A549 (cell line): ENCODE measurements around the gene KCNJ1. TPM values are rescaled to one million over a fixed set of nuclear protein-coding genes. Genes with fewer than 3 reads are reported as not detected.

ENCODE experiments used
- ATAC-seq, 2 experiments: fragments of 200-7000 bp in 1 of 2; fragments of >200 bp in 1 of 2; cut with Nextera tagmentation in 1 of 2; cut with Tn5 transposase in 1 of 2; 3 replicates each; pipeline versions ENCODE4 v1.8.0 to v1.9.1; 2018 to 2020; ENCODE audit warnings: mild to moderate bottlenecking in 1 of 2, moderate library complexity in 1 of 2
- CTCF ChIA-PET: fragments of 300-600 bp; sonication (Branson Sonifier 250); formaldehyde crosslinking; extraction: SDS; loops from one replicate; lab custom pipeline; 2021; ENCODE audit warnings: antibody characterized with exemption, inconsistent platforms; lab: Yijun Ruan, JAX
- POLR2A ChIA-PET: fragments of 350-600 bp; formaldehyde crosslinking; extraction: SDS; loops from one replicate; lab custom pipeline; 2021; ENCODE audit warnings: antibody characterized with exemption, inconsistent platforms; lab: Yijun Ruan, JAX
- DNase-seq, 2 experiments: peaks; one replicate each; pipeline versions ENCODE4 v3.0.0 to v3.0.0-alpha.2; 2011 to 2016; ENCODE audit warnings: low read depth in 1 of 2, low spot score in 1 of 2
- FAIRE-seq: peaks from 2 replicates; lab custom pipeline; 2011; peaks lifted over from hg19 to GRCh38; lab: Jason Lieb, UNC
- H3K27ac ChIP-seq, 2 experiments: fragments of >200 bp; sonication (Bioruptor Twin); formaldehyde crosslinking; 3 replicates each; pipeline ENCODE4 v1.5.1; 2016 to 2017
- H3K4me1 ChIP-seq: fragments of >200 bp; sonication (Bioruptor Twin); formaldehyde crosslinking; 3 replicates; pipeline ENCODE4 v1.6.1; 2016
- H3K4me2 ChIP-seq: fragments of >200 bp; sonication (Bioruptor Twin); formaldehyde crosslinking; 3 replicates; pipeline ENCODE4 v1.6.1; 2016
- H3K4me3 ChIP-seq: fragments of >200 bp; sonication (Bioruptor Twin); formaldehyde crosslinking; 3 replicates; pipeline ENCODE4 v1.5.1; 2016
- H3K9me3 ChIP-seq: fragments of >200 bp; sonication (Bioruptor Twin); formaldehyde crosslinking; 3 replicates; pipeline ENCODE4 v1.6.1; 2016
- CBX2 ChIP-seq: fragments of 200-600 bp; sonication (generic); IDR thresholded peaks from 2 replicates; pipeline ENCODE4 v1.6.1; 2016; ENCODE audit warnings: low read depth, mild to moderate bottlenecking, borderline replicate concordance
- CEBPB ChIP-seq, 2 experiments: fragments of >200 bp in 1 of 2; sonication (Bioruptor Twin) in 1 of 2; formaldehyde crosslinking in 1 of 2; IDR thresholded peaks; 2 replicates each; pipeline ENCODE4 v1.6.1; 2012 to 2016
- E2F6 ChIP-seq: IDR thresholded peaks from 2 replicates; pipeline ENCODE4 v1.6.1; 2012; ENCODE audit warnings: low read depth, borderline replicate concordance
- EHF ChIP-seq: fragments of 250-450 bp; sonication (Bioruptor Pico); IDR thresholded peaks from 2 replicates; pipeline ENCODE4 v1.5.0; 2020; ENCODE audit warnings: mild to moderate bottlenecking
- ESRRA ChIP-seq: fragments of 150-350 bp; IDR thresholded peaks from 2 replicates; pipeline ENCODE4 v1.6.1; 2014; ENCODE audit warnings: mild to moderate bottlenecking, low read length, borderline replicate concordance
- FOXS1 ChIP-seq: fragments of 250-450 bp; sonication (Bioruptor Pico); IDR thresholded peaks from 2 replicates; pipeline ENCODE4 v1.5.0; 2020; ENCODE audit warnings: mild to moderate bottlenecking, moderate library complexity
- MAX ChIP-seq: IDR thresholded peaks from 2 replicates; pipeline ENCODE4 v1.6.1; 2012
- MAZ ChIP-seq: fragments of 150-350 bp; IDR thresholded peaks from 2 replicates; pipeline ENCODE4 v1.6.1; 2014; ENCODE audit warnings: antibody characterized with exemption, low read depth, low read length, borderline replicate concordance
- PBX3 ChIP-seq: IDR thresholded peaks from 2 replicates; pipeline ENCODE4 v1.6.1; 2012
- PHF8 ChIP-seq: fragments of 200-600 bp; sonication (generic); IDR thresholded peaks from 2 replicates; pipeline ENCODE4 v1.6.1; 2016; ENCODE audit warnings: low read depth, mild to moderate bottlenecking, antibody characterized with exemption, moderate library complexity, borderline replicate concordance
- POLR2AphosphoS2 ChIP-seq: conservative IDR thresholded peaks from 2 replicates; pipeline ENCODE4 v1.6.1; 2012; ENCODE audit warnings: low read length, improper control_type of control experiment, inconsistent platforms
- RAD21 ChIP-seq, 2 experiments: fragments of >200 bp in 1 of 2; sonication (Bioruptor Twin) in 1 of 2; formaldehyde crosslinking in 1 of 2; IDR thresholded peaks in 1 of 2; conservative IDR thresholded peaks in 1 of 2; 2 replicates in 1 of 2; 3 replicates in 1 of 2; pipeline ENCODE4 v1.6.1; 2012 to 2018; ENCODE audit warnings: inconsistent platforms in 1 of 2
- RCOR1 ChIP-seq: fragments of 150-350 bp; IDR thresholded peaks from 2 replicates; pipeline ENCODE4 v1.6.1; 2014; ENCODE audit warnings: antibody characterized with exemption, low read length, low read depth
- REST ChIP-seq: fragments of 200-600 bp; sonication (generic); IDR thresholded peaks from 2 replicates; pipeline ENCODE4 v1.6.1; 2016; ENCODE audit warnings: antibody characterized with exemption, mild to moderate bottlenecking, moderate library complexity
- RFX5 ChIP-seq: fragments of 450-650 bp; IDR thresholded peaks from 2 replicates; pipeline ENCODE4 v1.7.1; 2014; ENCODE audit warnings: antibody characterized with exemption, mild to moderate bottlenecking, moderate library complexity
- TFCP2L1 ChIP-seq: fragments of 250-450 bp; sonication (Bioruptor Pico); IDR thresholded peaks from 2 replicates; pipeline ENCODE4 v1.5.0; 2021; ENCODE audit warnings: mild to moderate bottlenecking
- ZNF302 ChIP-seq: fragments of 250-450 bp; sonication (Bioruptor Pico); IDR thresholded peaks from 2 replicates; pipeline ENCODE4 v1.9.0; 2021; ENCODE audit warnings: inconsistent platforms, mild to moderate bottlenecking, moderate library complexity
- WGBS: methylation state at CpG from one replicate; pipeline ENCODE4 v1.1.6; 2017; ENCODE audit errors: missing lambda C conversion rate; 5-methylcytosine and 5-hydroxymethylcytosine counted together
- polyA plus RNA-seq, 4 experiments: library from polyadenylated mRNA; depleted of rRNA in 3 of 4; stranded (reverse); fragments of >200 nt; fragmentation: RNase III in 1 of 4; extraction: RNeasy Plus Mini Kit Qiagen cat#74134 plus additional on column Dnase treatment in 1 of 4; gene quantifications; 2 replicates in 3 of 4; 3 replicates in 1 of 4; pipeline ENCODE4 v1.2.3, GENCODE V29; 2011 to 2017

The KCNJ1 gene
- polyA plus RNA-seq, 2 of the 4 experiments (the other 2 are of a cell fraction) = 0.12 TPM; not detected in 1

- TF ChIP-seq REST = no peak
- no peak for TF ChIP-seq EHF
Observed at GRCh38 chr11:128790196-128790595, 76.9 kb downstream of the KCNJ1 start (continued).

- H3K4me2 ChIP-seq = no peak overlapping the region
- ChIA-PET POLR2A (no interaction called here), CTCF (no interaction called here)
- TF ChIP-seq E2F6 = no peak
- no peak for TF ChIP-seq ESRRA
- TF ChIP-seq PBX3 = no peak
- no peak for TF ChIP-seq MAZ
- no peak for TF ChIP-seq CBX2
- no peak for TF ChIP-seq PHF8
- TF ChIP-seq FOXS1 (CRISPR knock-in tag) = no peak
- TF ChIP-seq REST = no peak
- no peak for TF ChIP-seq CEBPB (IDR thresholded peaks at IDR 0.05)
- TF ChIP-seq POLR2AphosphoS2 = no peak
- TF ChIP-seq MAX = no peak
- no peak for TF ChIP-seq ZNF302
- TF ChIP-seq TFCP2L1 (CRISPR knock-in tag) = no peak
- no peak for TF ChIP-seq RAD21 (conservative IDR thresholded peaks at IDR 0.05 in 1 of 2, IDR thresholded peaks at IDR 0.05 in 1 of 2)
- TF ChIP-seq RFX5 = no peak
- TF ChIP-seq RCOR1 = no peak
- no peak for FAIRE-seq
- no peaks in the 10 kb centered on the region for H3K4me1 ChIP-seq
- WGBS = 74% methylated on average over 17 of the region's 17 CpGs
- H3K4me3 ChIP-seq = no peak overlapping the region
- ATAC-seq = no peak
- DNase-seq = no peak
- H3K27ac ChIP-seq = no peak overlapping the region
- H3K9me3 ChIP-seq = no peaks in the 10 kb centered on the region
Observed at GRCh38 chr11:128789497-128790150, 77.5 kb downstream of the KCNJ1 start.

Other genes with a start within 250 kb of the KCNJ1 start
- gene FLI1, start 173.2 kb downstream of the KCNJ1 start, polyA plus RNA-seq (2011; rRNA removed) = 0.11 TPM in 1 of 2 replicates, not detected in the other
- gene FLI1, start 173.2 kb downstream of the KCNJ1 start, polyA plus RNA-seq (2017; fragmentation: RNase III; extraction: RNeasy Plus Mini Kit Qiagen cat#74134 plus additional on column Dnase treatment) = 0.07 to 0.25 TPM (median 0.12 TPM) in 3 replicates
- 0.01 and 0.04 TPM in 2 replicates for gene KCNJ5, start 24.1 kb upstream of the KCNJ1 start, polyA plus RNA-seq (2011; rRNA removed)
- 0.04 to 0.09 TPM in 2 of 3 replicates, not detected in the other for gene KCNJ5, start 24.1 kb upstream of the KCNJ1 start, polyA plus RNA-seq (2017; fragmentation: RNase III; extraction: RNeasy Plus Mini Kit Qiagen cat#74134 plus additional on column Dnase treatment)
- 0.08 TPM in 1 of 2 replicates, not detected in the other for gene TP53AIP1, start 75.6 kb upstream of the KCNJ1 start, polyA plus RNA-seq (2011; rRNA removed)
- gene TP53AIP1, start 75.6 kb upstream of the KCNJ1 start, polyA plus RNA-seq (2017; fragmentation: RNase III; extraction: RNeasy Plus Mini Kit Qiagen cat#74134 plus additional on column Dnase treatment) = 0.03 to 0.11 TPM in 2 of 3 replicates, not detected in the other